Transverse colon (tissue), 4 donors: ENCODE data around the gene ATG4B. TPM values are rescaled to one million over a fixed set of nuclear protein-coding genes. Genes with fewer than 3 reads are reported as not detected.

Experiments used
- DNase-seq: peaks from one replicate; pipeline ENCODE4 v3.0.0-alpha.2; 2019
- H3K27ac ChIP-seq, 4 donors: fragments of 200-600 bp; sonication (generic); 2 replicates each; pipeline ENCODE4 v1.5.1; 2016 to 2018; ENCODE audit warnings: inconsistent platforms in 4 of 4
- H3K27me3 ChIP-seq: fragments of 200-600 bp; sonication (generic); 2 replicates; pipeline ENCODE4 v1.5.1; 2017; ENCODE audit warnings: inconsistent platforms
- H3K36me3 ChIP-seq, 4 donors: fragments of 200-600 bp; sonication (generic); 2 replicates each; pipeline ENCODE4 v1.5.1; 2017 to 2019; ENCODE audit warnings: inconsistent platforms in 4 of 4
- H3K4me1 ChIP-seq, 4 donors: fragments of 200-600 bp; sonication (generic); 2 replicates each; pipeline ENCODE4 v1.5.1; 2017 to 2020; ENCODE audit warnings: inconsistent platforms in 4 of 4
- H3K4me3 ChIP-seq, 4 donors: fragments of 200-600 bp; sonication (generic); 1 replicate in 1 of 4; 2 replicates in 3 of 4; pipeline versions ENCODE4 v1.5.1 to v1.6.1; 2017 to 2019; ENCODE audit warnings: inconsistent platforms in 4 of 4
- H3K9me3 ChIP-seq, 2 donors: fragments of 200-600 bp; sonication (generic); 2 replicates each; pipeline ENCODE4 v1.5.1; 2017 to 2019; ENCODE audit warnings: inconsistent platforms in 2 of 2
- EP300 ChIP-seq: sonication (generic); formaldehyde crosslinking; IDR thresholded peaks from one replicate; pipeline ENCODE4 v1.6.1; 2017; ENCODE audit warnings: antibody characterized with exemption, low read depth
- POLR2A ChIP-seq: fragments of 450-650 bp; IDR thresholded peaks from one replicate; pipeline ENCODE4 v1.6.1; 2016; ENCODE audit warnings: antibody characterized with exemption, mild to moderate bottlenecking, moderate library complexity
- POLR2AphosphoS5 ChIP-seq, 3 donors: sonication (generic); formaldehyde crosslinking; IDR thresholded peaks; one replicate each; pipeline ENCODE4 v1.6.1; 2016; ENCODE audit warnings: antibody characterized with exemption in 3 of 3
- WGBS, 2 donors: methylation state at CpG; one replicate each; pipeline ENCODE4 v1.1.5; 2018; ENCODE audit warnings: low coverage in 1 of 2; 5-methylcytosine and 5-hydroxymethylcytosine counted together
- in situ Hi-C, 4 donors: fragments of 200-750 bp; cut with MboI; loops; one replicate each; pipeline versions ENCODE4 v1.15.0 to v1.15.1; 2017; ENCODE audit warnings: low sequenced_read_pairs in 3 of 4, low pct_ligation_motif_present in 1 of 4, low pct_unique_long_range_greater_than_20kb in 1 of 4
- intact Hi-C: fragments of 100-400 bp; cut with DNase I; formaldehyde crosslinking; loops from one replicate; pipeline ENCODE4 v1.15.1; 2023; ENCODE audit warnings: low total_unique reads
- total RNA-seq, 4 donors: library from RNA; depleted of rRNA; stranded (reverse); fragments of >200 nt; gene quantifications; one replicate each; pipeline ENCODE4 v1.1.0, GENCODE V29; 2016
- TF ChIP-seq, protein P1 (sequence below), 5 experiments: fragments of 200-600 bp in 3 of 5; fragments of 450-650 bp in 2 of 5; sonication (generic) in 3 of 5; IDR thresholded peaks; 1 replicate in 2 of 5; 2 replicates in 3 of 5; pipeline ENCODE4 v1.5.1; 2016 to 2017; ENCODE audit warnings: antibody characterized with exemption in 5 of 5, inconsistent platforms in 3 of 5, mild to moderate bottlenecking in 2 of 5, moderate library complexity in 1 of 5

Gene ATG4B
- total RNA-seq, 4 donors from 2014 or later: 62.9 to 400 (median 137) TPM

GRCh38 chr2:241701149-241701398 lies 63.6 kb downstream of the ATG4B start:
- DNase-seq: no peak

DNA sequence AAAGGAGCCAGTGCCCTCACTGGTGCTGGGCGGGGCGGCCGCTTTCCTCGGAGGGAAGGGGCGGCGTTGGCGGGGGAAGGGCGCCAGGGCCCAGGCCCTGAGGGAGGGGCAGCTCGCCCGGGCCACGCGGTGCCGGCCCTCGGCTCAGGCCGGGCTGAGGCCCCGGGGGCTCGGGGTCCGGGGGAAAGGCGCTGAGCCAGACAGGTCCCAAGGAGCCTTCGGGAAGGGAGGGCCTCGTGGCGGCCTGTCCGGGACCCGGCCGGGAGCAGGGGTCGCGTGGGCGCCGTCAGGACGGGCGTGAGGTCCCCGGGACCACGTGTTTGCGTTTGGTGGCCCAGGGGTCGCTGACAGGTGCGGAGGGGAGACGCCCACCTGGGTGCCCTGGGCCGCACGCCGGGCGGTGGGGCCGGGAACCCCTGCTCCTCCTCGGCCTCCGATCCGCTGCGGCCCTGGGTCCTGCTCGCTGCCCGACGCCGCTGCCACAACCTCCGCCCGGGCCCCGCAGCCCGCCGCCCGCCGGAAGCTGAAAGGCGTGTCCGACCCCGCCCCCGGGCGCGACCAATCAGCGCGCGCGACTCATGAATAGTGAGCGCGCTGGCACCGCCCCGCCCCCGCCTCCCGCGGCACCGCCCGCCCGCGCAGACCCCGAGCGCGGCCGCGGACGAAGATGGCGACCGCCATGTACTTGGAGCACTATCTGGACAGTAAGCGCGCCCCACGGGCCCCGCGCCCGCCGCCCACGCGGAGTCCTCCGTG lies 64.1 kb downstream of the ATG4B start, which contains the start of gene ING5:
TSS of gene ING5 (plus strand) at position 641 of the 756 bp plus-strand sequence. CDS start at position 668, 27 bp downstream.
- H3K27ac ChIP-seq: peak within 1 kb of the TSS; percentile 93 to 98 (median 94)
- peak; percentile 98 for DNase-seq
- in situ Hi-C loops: no loop called here
- H3K4me1 ChIP-seq: peaks cover 6 to 19% (median 18%) of the 10 kb centered on the region in 4 donors
- H3K4me3 ChIP-seq: peak within 1 kb of the TSS; percentile 69 to 88 (median 85)
- TF ChIP-seq, protein P1, sequence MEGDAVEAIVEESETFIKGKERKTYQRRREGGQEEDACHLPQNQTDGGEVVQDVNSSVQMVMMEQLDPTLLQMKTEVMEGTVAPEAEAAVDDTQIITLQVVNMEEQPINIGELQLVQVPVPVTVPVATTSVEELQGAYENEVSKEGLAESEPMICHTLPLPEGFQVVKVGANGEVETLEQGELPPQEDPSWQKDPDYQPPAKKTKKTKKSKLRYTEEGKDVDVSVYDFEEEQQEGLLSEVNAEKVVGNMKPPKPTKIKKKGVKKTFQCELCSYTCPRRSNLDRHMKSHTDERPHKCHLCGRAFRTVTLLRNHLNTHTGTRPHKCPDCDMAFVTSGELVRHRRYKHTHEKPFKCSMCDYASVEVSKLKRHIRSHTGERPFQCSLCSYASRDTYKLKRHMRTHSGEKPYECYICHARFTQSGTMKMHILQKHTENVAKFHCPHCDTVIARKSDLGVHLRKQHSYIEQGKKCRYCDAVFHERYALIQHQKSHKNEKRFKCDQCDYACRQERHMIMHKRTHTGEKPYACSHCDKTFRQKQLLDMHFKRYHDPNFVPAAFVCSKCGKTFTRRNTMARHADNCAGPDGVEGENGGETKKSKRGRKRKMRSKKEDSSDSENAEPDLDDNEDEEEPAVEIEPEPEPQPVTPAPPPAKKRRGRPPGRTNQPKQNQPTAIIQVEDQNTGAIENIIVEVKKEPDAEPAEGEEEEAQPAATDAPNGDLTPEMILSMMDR (IDR thresholded peaks at IDR 0.05): no peak
- TF ChIP-seq POLR2A: peak; percentile 82
- TF ChIP-seq POLR2AphosphoS5 (IDR thresholded peaks at IDR 0.05): peak; percentile 43 to 87 (median 80)
- no peak for TF ChIP-seq EP300
- H3K9me3 ChIP-seq: no peaks in the 10 kb centered on the region
- no peaks in the 10 kb centered on the region for H3K27me3 ChIP-seq
- 2% methylated on average over 9 of the region's 96 CpGs; no CpG with 5 or more reads in 1 of the 2 donors for WGBS, 2 donors
- peaks cover 0 to 13% (median 6%) of the 10 kb centered on the region in 4 donors for H3K36me3 ChIP-seq
- intact Hi-C loops: no loop called here

More at GRCh38 chr2:241701149-241701398, 63.6 kb downstream of the ATG4B start:
- Histone ChIP-seq H3K27ac (peak overlapping the region; percentile 93 to 98 (median 94)), H3K4me1 (peaks cover 6 to 19% (median 18%) of the 10 kb centered on the region in 4 donors), H3K27me3 (no peaks in the 10 kb centered on the region), H3K9me3 (no peaks in the 10 kb centered on the region), H3K4me3 (peak overlapping the region; percentile 69 to 88 (median 85)), H3K36me3 (peaks cover 0 to 8% (median 4%) of the 10 kb centered on the region in 4 donors)
- TF ChIP-seq EP300 (no peak), POLR2A (no peak), POLR2AphosphoS5 (IDR thresholded peaks at IDR 0.05) (no peak)
- TF ChIP-seq, protein P1 (IDR thresholded peaks at IDR 0.05): peak; percentile 38 to 65 (median 39)
- WGBS, 2 donors: 5% methylated on average over 14 of the region's 17 CpGs; no CpG with 5 or more reads in 1 of the 2 donors
- intact Hi-C loops: no loop called here
- in situ Hi-C loops: no loop called here

- DNase-seq: peak; percentile 88
- TF ChIP-seq, protein P1 (IDR thresholded peaks at IDR 0.05): peak; percentile 30 to 70 (median 46)
- no peak for TF ChIP-seq EP300
- H3K27me3 ChIP-seq: no peaks in the 10 kb centered on the region
- intact Hi-C loops: no loop called here
- H3K9me3 ChIP-seq: no peaks in the 10 kb centered on the region
- peak overlapping the region; percentile 93 to 98 (median 94) for H3K27ac ChIP-seq
- in situ Hi-C loops: no loop called here
- 1% methylated on average over 19 of the region's 98 CpGs; no CpG with 5 or more reads in 1 of the 2 donors for WGBS, 2 donors
- H3K36me3 ChIP-seq: peaks cover 0 to 21% (median 10%) of the 10 kb centered on the region in 4 donors
- peaks cover 6 to 19% (median 18%) of the 10 kb centered on the region in 4 donors for H3K4me1 ChIP-seq
- H3K4me3 ChIP-seq: peak overlapping the region; percentile 69 to 87 (median 81)
These were observed 64.9 kb downstream of the ATG4B start for GRCh38 chr2:241702155-241703031.

- Histone ChIP-seq H3K9me3 (no peaks in the 10 kb centered on the region), H3K4me3 (peak overlapping the region; percentile 69 to 87 (median 81)), H3K4me1 (peaks cover 6 to 19% (median 18%) of the 10 kb centered on the region in 4 donors), H3K27me3 (no peaks in the 10 kb centered on the region), H3K36me3 (peaks cover 0 to 27% (median 13%) of the 10 kb centered on the region in 4 donors), H3K27ac (peak overlapping the region; percentile 93 to 98 (median 94))
- intact Hi-C loops (no loop called here), in situ Hi-C loops (no loop called here)
- no peak for DNase-seq
- 52 to 70% methylated on average over 5 to 11 of the region's 11 CpGs for WGBS, 2 donors
- TF ChIP-seq EP300: no peak
- no peak for TF ChIP-seq POLR2A
- TF ChIP-seq, protein P1 (IDR thresholded peaks at IDR 0.05): no peak
These were observed 65.6 kb downstream of the ATG4B start for GRCh38 chr2:241703032-241703604.
